ENCODE data around the gene GGACT.

GGACT gene

DNA sequence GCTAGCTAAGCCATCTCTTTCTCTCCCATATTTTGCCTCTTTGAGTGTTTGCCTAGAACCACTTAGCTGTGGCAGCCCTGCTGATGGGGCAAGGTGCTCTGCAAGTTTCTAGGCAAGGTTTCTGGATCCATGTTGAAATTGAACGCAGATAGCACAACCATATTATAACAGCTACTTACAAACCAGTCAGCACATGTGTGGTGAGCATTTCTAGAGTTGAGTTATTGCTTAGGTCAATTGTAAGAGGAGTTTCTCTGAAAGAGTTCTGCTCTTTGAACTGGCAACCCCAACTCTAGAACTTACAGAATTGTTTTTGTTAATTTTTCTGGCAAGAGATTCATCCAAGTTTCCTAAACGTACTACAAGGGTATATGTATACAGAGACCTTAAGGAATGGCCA is 103.3 kb downstream of the GGACT start:
- no peaks in the 10 kb centered on the region for H3K9me3 Mint-ChIP-seq
- peak overlapping the region; percentile 55 for H3K4me3 Mint-ChIP-seq
- peaks cover 30% of the 10 kb centered on the region for H3K4me1 Mint-ChIP-seq
- peaks cover 1% of the 10 kb centered on the region for H3K36me3 Mint-ChIP-seq (ENCODE audit: insufficient read depth)
- H3K27me3 Mint-ChIP-seq: no peaks in the 10 kb centered on the region
- DNase-seq (ENCODE audit: low spot score in 2 of 2) (no peak), ATAC-seq (replicated peaks; ENCODE audit: extremely low read depth, poor library complexity, severe bottlenecking) (no peak)
- H3K27ac Mint-ChIP-seq (ENCODE audit: low read depth): peak overlapping the region; percentile 86

DNA sequence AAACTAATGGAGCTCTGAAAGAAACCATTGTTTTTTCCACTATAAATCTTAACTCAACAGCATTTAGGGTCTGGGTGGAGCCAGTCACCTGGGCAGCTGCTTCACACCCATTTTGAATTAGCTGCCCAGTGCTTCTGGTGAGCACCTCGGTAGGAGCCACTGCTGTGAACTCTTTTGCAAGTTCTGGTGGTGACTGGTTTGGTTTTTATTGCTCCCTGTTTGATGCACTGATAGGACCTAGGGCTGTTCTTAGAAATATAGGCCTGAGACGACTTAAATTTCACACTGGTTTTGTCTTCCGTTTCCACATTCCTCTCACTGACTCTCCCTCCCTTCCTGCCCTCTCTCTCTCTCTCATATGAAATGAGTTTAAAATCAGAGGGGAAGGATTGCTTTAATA is 103.9 kb downstream of the GGACT start:
- no peak for DNase-seq (ENCODE audit: low spot score in 2 of 2)
- ATAC-seq (replicated peaks; ENCODE audit: extremely low read depth, poor library complexity, severe bottlenecking): peak; percentile 73
- H3K36me3 Mint-ChIP-seq (ENCODE audit: insufficient read depth): peaks cover 1% of the 10 kb centered on the region
- peak overlapping the region; percentile 55 for H3K4me3 Mint-ChIP-seq
- H3K4me1 Mint-ChIP-seq: peaks cover 30% of the 10 kb centered on the region
- H3K27me3 Mint-ChIP-seq: no peaks in the 10 kb centered on the region
- H3K9me3 Mint-ChIP-seq: no peaks in the 10 kb centered on the region
- H3K27ac Mint-ChIP-seq (ENCODE audit: low read depth): peak overlapping the region; percentile 86

DNA sequence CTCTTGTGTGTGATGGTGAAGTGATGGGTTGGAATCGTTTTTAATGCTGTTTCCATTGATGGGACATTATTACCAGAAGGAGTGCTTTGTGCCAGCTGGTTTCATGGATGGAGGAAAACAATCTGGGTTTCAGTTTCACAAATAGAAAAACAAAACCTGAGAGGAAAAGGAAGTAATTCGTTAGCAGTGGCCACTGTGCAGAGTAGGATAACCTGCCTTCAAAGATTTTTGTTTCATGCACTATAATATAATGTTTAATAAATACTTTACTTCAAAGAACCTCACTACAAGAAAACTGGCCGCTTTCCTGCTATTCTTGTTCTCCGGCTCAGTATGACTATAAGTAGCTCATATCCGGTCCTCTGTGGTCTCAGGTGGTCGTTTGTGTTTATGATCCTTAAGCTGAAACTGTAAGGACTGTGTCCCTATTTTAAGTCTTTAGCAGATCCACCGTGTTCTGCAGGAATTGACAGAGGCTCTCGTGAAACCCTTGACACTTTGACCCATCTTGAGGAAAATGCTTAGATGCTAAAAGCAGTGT is 104.7 kb downstream of the GGACT start:
- H3K27ac Mint-ChIP-seq (ENCODE audit: low read depth): peak overlapping the region; percentile 86
- H3K9me3 Mint-ChIP-seq: no peaks in the 10 kb centered on the region
- ATAC-seq (replicated peaks; ENCODE audit: extremely low read depth, poor library complexity, severe bottlenecking) (no peak), DNase-seq (ENCODE audit: low spot score in 2 of 2) (no peak)
- peaks cover 30% of the 10 kb centered on the region for H3K4me1 Mint-ChIP-seq
- H3K36me3 Mint-ChIP-seq (ENCODE audit: insufficient read depth): peaks cover 1% of the 10 kb centered on the region
- H3K4me3 Mint-ChIP-seq: peak overlapping the region; percentile 55
- no peaks in the 10 kb centered on the region for H3K27me3 Mint-ChIP-seq

GRCh38 chr13:100483139-100483538 is 105.5 kb downstream of the GGACT start:
- Mint-ChIP-seq H3K27me3 (no peaks in the 10 kb centered on the region), H3K9me3 (no peaks in the 10 kb centered on the region), H3K27ac (ENCODE audit: low read depth) (peak overlapping the region; percentile 86), H3K4me1 (peaks cover 30% of the 10 kb centered on the region), H3K4me3 (peak overlapping the region; percentile 8), H3K36me3 (ENCODE audit: insufficient read depth) (peaks cover 1% of the 10 kb centered on the region)
- no peak for ATAC-seq (replicated peaks; ENCODE audit: extremely low read depth, poor library complexity, severe bottlenecking)
- no peak for DNase-seq (ENCODE audit: low spot score in 2 of 2)

- Mint-ChIP-seq H3K27me3 (no peaks in the 10 kb centered on the region), H3K27ac (ENCODE audit: low read depth) (no peak overlapping the region), H3K4me1 (peaks cover 30% of the 10 kb centered on the region), H3K36me3 (ENCODE audit: insufficient read depth) (peaks cover 1% of the 10 kb centered on the region), H3K9me3 (no peaks in the 10 kb centered on the region), H3K4me3 (no peak overlapping the region)
- ATAC-seq (replicated peaks; ENCODE audit: extremely low read depth, poor library complexity, severe bottlenecking): no peak
- DNase-seq (ENCODE audit: low spot score in 2 of 2): no peak
Observed at GRCh38 chr13:100480676-100481075, 107.9 kb downstream of the GGACT start.

Measured in central memory CD8-positive, alpha-beta T cell (primary cell).